Common myeloid progenitor, CD34-positive (primary cell): ENCODE data around the gene BLVRA.

Source experiments
- CTCF ChIA-PET: fragments of 350-600 bp; sonication (Branson Sonifier 250); formaldehyde crosslinking; loops from one replicate; lab custom pipeline; 2021; ENCODE audit warnings: antibody characterized with exemption; lab: Charles Lee
- POLR2A ChIA-PET: fragments of 350-600 bp; sonication (Branson Sonifier 250); formaldehyde crosslinking; loops from one replicate; lab custom pipeline; 2021; ENCODE audit warnings: antibody characterized with exemption; lab: Charles Lee
- DNase-seq, 3 donors: peaks; one replicate each; pipeline versions ENCODE4 v3.0.0 to v3.0.0-alpha.2; 2013
- H3K27ac ChIP-seq, 2 experiments: 1 replicate in 1 of 2; 2 replicates in 1 of 2; pipeline ENCODE4 v1.7.0; 2013; ENCODE audit warnings: inconsistent platforms in 2 of 2, low read length in 2 of 2, mild to moderate bottlenecking in 2 of 2, low read depth in 1 of 2, moderate library complexity in 1 of 2; ENCODE audit not compliant: severe bottlenecking in 2 of 2, insufficient read depth in 1 of 2, poor library complexity in 1 of 2
- H3K27me3 ChIP-seq, 5 experiments: replicated peaks in 2 of 5; 1 replicate in 3 of 5; 2 replicates in 2 of 5; pipeline versions ENCODE4 v1.6.1 to v1.7.0; 2013; ENCODE audit warnings: low read length in 4 of 5, mild to moderate bottlenecking in 2 of 5, moderate library complexity in 2 of 5, inconsistent platforms in 1 of 5; ENCODE audit not compliant: insufficient read depth in 5 of 5, control insufficient read depth in 4 of 5
- H3K36me3 ChIP-seq, 4 experiments: 1 replicate in 2 of 4; 2 replicates in 2 of 4; pipeline versions ENCODE4 v1.6.1 to v1.7.0; 2013; ENCODE audit warnings: low read length in 3 of 4, control low read depth in 1 of 4, mild to moderate bottlenecking in 1 of 4; ENCODE audit not compliant: control insufficient read depth in 4 of 4, insufficient read depth in 4 of 4
- H3K4me1 ChIP-seq, 4 experiments: 1 replicate in 3 of 4; 2 replicates in 1 of 4; pipeline versions ENCODE4 v1.6.1 to v1.7.1; 2013; ENCODE audit warnings: low read length in 3 of 4, mild to moderate bottlenecking in 3 of 4, control low read depth in 1 of 4, inconsistent platforms in 1 of 4, moderate library complexity in 1 of 4; ENCODE audit not compliant: control insufficient read depth in 4 of 4, insufficient read depth in 4 of 4; ENCODE audit errors: control extremely low read depth in 1 of 4
- H3K4me3 ChIP-seq, 7 experiments: 1 replicate in 4 of 7; 2 replicates in 3 of 7; pipeline versions ENCODE4 v1.5.1 to v1.7.0; 2013; ENCODE audit warnings: mild to moderate bottlenecking in 7 of 7, low read length in 6 of 7, moderate library complexity in 6 of 7, inconsistent platforms in 2 of 7, low read depth in 2 of 7, control low read depth in 1 of 7; ENCODE audit not compliant: insufficient read depth in 4 of 7, control insufficient read depth in 1 of 7; ENCODE audit errors: extremely low read depth in 1 of 7
- H3K9me3 ChIP-seq, 5 experiments: 1 replicate in 4 of 5; 2 replicates in 1 of 5; pipeline versions ENCODE4 v1.6.1 to v1.7.1; 2013; ENCODE audit warnings: low read length in 4 of 5, mild to moderate bottlenecking in 2 of 5, inconsistent platforms in 1 of 5, low read depth in 1 of 5, moderate library complexity in 1 of 5; ENCODE audit not compliant: control insufficient read depth in 4 of 5, insufficient read depth in 2 of 5; ENCODE audit errors: control extremely low read depth in 1 of 5
- WGBS: methylation state at CpG from one replicate; pipeline ENCODE4 v1.1.5; 2013; ENCODE audit not compliant: insufficient coverage; 5-methylcytosine and 5-hydroxymethylcytosine counted together

The BLVRA gene

DNA sequence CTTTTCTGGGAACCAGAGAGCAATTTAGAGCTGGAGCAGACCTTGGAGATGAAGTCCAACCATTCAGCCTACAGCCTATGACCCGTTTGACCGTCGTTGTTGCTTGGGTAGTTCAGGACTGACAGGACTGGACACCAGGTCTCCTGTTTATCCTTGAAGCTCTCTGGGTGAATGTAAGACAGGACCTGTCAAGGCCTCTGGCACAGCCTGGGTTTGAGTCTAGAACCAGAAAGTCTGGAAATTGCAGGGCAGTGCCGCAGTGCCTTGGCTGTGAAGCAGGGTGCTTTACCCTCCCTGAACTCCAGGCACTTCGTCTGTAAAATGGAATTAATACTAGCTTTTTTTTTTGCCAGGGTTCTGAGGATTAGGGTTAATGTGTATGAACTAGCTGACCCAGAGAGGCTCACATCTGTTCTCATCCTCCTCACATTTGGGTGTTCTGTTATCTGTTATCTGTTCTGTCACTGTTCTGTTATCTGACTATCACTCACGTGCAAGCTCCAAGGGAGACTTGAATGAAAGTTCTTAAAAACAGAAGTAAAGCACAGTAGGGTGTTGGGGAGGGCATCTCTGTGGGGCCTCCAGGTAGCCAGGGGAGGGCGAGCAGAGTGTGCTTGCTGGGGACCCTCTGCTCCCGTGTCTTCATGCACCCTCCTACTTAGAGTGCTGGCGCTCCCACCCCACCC lies 9.9 kb downstream of the BLVRA start:
- no peaks in the 10 kb centered on the region for H3K9me3 ChIP-seq
- H3K4me1 ChIP-seq: peaks cover 12 to 81% (median 39%) of the 10 kb centered on the region in 4 experiments
- WGBS: 93% methylated on average over 5 of the region's 9 CpGs
- H3K27me3 ChIP-seq: no peaks in the 10 kb centered on the region
- H3K27ac ChIP-seq: no peak overlapping the region
- H3K4me3 ChIP-seq: no peak overlapping the region
- no peak for DNase-seq
- POLR2A ChIA-PET: interaction anchor here (0.6 to 0.7 kb wide), 2 partner anchors 39 to 162 kb away, joined by 3 to 4 read pairs; partner anchors contain the start of gene COA1
- CTCF ChIA-PET: interaction anchor here (0.7 to 1.4 kb wide), 10 partner anchors 8 to 186 kb away, joined by 3 to 5 read pairs (median 3); partner anchors contain the start of gene STK17A
- H3K36me3 ChIP-seq: peaks cover 0 to 16% (median 8%) of the 10 kb centered on the region in 4 experiments

DNA sequence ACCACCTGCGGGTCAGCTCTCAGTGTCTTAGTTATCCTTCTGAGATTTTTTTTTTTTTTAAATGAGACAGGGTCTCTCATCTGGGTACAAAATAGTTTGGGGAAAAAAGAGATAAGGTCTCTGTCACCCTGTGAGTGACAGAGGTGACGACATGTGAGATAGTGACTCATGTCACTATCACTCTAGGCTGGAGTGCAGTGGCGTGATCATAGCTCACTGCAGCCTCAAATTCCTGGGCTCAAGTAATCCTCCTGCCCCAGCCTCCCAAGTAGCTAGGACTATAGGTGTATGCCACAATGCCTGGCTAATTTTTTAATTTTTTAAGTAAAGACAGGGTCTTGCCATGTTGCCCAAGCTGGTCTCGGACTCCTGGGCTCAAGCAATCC lies 10.4 kb downstream of the BLVRA start:
- ChIA-PET POLR2A (interaction anchor here (0.6 to 0.7 kb wide), 2 partner anchors 39 to 163 kb away, joined by 3 to 4 read pairs; partner anchors contain the start of gene COA1), CTCF (interaction anchor here (0.8 to 1.4 kb wide), 6 partner anchors 11 to 186 kb away, joined by 3 to 5 read pairs (median 3); partner anchors contain the start of gene STK17A)
- H3K27ac ChIP-seq: peak overlapping the region in 1 of 2 experiments; percentile 49
- H3K36me3 ChIP-seq: peaks cover 0 to 16% (median 8%) of the 10 kb centered on the region in 4 experiments
- no peak overlapping the region for H3K4me3 ChIP-seq
- no peaks in the 10 kb centered on the region for H3K27me3 ChIP-seq
- H3K9me3 ChIP-seq: no peaks in the 10 kb centered on the region
- DNase-seq: no peak
- WGBS: 100% methylated on average over 3 of the region's 4 CpGs
- peaks cover 12 to 76% (median 35%) of the 10 kb centered on the region in 4 experiments for H3K4me1 ChIP-seq

DNA sequence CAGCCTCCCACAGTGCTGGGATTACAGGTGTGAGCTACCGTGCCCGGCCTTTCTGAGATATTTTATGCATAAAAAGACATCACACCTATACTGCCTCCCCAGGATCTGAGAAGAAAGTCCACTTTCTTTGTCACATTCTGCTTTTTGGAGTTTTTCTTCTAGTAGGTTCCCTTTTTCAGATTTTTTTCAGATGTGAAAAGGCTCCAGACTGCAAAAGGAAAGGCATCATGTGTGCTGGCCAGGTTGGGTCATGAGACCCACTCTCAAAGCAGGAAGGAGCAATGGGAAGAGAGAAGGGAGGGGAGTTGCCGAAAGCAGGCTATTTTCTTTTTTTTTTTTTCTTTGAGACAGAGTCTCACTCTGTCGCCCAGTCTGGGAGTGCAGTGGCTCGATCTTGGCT lies 10.8 kb downstream of the BLVRA start:
- POLR2A ChIA-PET: interaction anchor here (0.6 kb wide), 1 partner anchor 40 kb away, joined by 4 read pairs; the partner anchor contains the start of gene COA1
- H3K4me1 ChIP-seq: peaks cover 10 to 72% (median 31%) of the 10 kb centered on the region in 4 experiments
- WGBS: 66% methylated on average over 4 of the region's 5 CpGs
- CTCF ChIA-PET: interaction anchor here (1.0 to 1.4 kb wide), 3 partner anchors 24 to 115 kb away, joined by 3 to 4 read pairs (median 3); no protein-coding TSS in a partner anchor
- peaks cover 0 to 16% (median 8%) of the 10 kb centered on the region in 4 experiments for H3K36me3 ChIP-seq
- no peak overlapping the region for H3K4me3 ChIP-seq
- no peaks in the 10 kb centered on the region for H3K27me3 ChIP-seq
- peak overlapping the region in 1 of 2 experiments; percentile 49 for H3K27ac ChIP-seq
- no peaks in the 10 kb centered on the region for H3K9me3 ChIP-seq
- DNase-seq: peak in 2 of 3 donors; percentile 65 to 74

DNA sequence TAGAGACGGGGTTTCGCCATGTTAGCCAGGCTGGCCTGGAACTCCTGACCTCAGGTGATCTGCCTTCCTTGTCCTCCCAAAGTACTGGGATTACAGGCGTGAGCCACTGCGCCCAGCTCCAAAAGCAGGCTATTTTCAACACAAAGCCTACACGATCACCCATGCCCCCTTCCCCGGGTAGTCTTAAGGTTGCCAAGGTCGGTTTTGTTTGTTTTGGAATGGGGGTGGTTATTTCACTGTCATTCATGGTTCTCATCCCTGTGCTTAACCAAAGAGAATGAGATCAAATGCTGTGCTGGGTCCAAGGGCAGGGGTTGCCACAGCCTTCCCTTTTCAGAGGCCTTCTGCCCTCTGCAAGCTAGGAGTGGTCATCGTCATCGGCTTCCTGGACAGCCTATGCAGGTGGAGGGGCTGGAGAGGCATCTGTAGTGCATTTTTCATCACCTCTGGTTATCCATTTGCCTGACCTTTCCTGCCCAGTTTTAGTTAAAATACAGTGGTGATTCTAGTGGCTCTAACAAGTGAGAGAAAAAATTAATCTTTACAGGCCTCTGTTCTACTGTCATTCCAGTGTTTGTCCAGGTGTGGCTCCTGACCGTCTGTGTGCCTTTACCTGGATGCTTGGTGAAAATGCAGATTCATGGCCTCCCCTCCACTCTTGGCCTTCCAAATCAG lies 11.4 kb downstream of the BLVRA start:
- no peak overlapping the region for H3K4me3 ChIP-seq
- H3K36me3 ChIP-seq: peaks cover 0 to 16% (median 8%) of the 10 kb centered on the region in 4 experiments
- ChIA-PET POLR2A (no interaction called here), CTCF (interaction anchor here (1.4 to 1.7 kb wide), 2 partner anchors 10 to 23 kb away, joined by 4 to 6 read pairs; no protein-coding TSS in a partner anchor)
- WGBS: 90% methylated on average over 7 of the region's 10 CpGs
- H3K4me1 ChIP-seq: peaks cover 4 to 65% (median 25%) of the 10 kb centered on the region in 4 experiments
- no peaks in the 10 kb centered on the region for H3K9me3 ChIP-seq
- H3K27me3 ChIP-seq: no peaks in the 10 kb centered on the region
- no peak for DNase-seq
- peak overlapping the region in 1 of 2 experiments; percentile 49 for H3K27ac ChIP-seq

DNA sequence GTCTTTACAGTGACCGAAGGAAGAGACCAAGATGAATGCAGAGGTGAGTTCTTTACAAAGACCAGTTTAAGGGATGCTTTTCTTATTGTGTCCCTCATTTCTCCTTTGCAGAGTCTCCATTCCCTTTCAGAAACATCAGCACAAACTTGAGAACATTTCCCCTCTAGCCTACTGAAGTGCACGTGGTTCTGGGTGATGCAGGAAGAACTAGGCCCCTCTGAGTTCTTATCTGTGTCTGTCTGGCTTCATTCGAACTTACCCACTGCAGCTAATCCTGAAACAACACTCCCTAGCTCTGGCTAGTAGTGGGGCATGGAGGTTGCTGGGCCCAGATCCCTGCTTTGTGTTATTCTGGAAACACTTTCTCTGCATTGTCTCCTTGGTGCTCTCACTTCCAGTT lies 12.6 kb downstream of the BLVRA start:
- peak in 1 of 3 donors; percentile 38 for DNase-seq
- Histone ChIP-seq H3K4me1 (peaks cover 4 to 57% (median 22%) of the 10 kb centered on the region in 4 experiments), H3K4me3 (no peak overlapping the region), H3K9me3 (no peaks in the 10 kb centered on the region), H3K36me3 (peaks cover 0 to 16% (median 8%) of the 10 kb centered on the region in 4 experiments), H3K27ac (peak overlapping the region in 1 of 2 experiments; percentile 39), H3K27me3 (no peaks in the 10 kb centered on the region)
- ChIA-PET CTCF (interaction anchor here (1.0 to 1.7 kb wide), 4 partner anchors 11 to 25 kb away, joined by 3 to 6 read pairs (median 4); partner anchors contain the start of gene BLVRA), POLR2A (no interaction called here)
- 50% methylated on average over 2 of the region's 3 CpGs for WGBS

DNA sequence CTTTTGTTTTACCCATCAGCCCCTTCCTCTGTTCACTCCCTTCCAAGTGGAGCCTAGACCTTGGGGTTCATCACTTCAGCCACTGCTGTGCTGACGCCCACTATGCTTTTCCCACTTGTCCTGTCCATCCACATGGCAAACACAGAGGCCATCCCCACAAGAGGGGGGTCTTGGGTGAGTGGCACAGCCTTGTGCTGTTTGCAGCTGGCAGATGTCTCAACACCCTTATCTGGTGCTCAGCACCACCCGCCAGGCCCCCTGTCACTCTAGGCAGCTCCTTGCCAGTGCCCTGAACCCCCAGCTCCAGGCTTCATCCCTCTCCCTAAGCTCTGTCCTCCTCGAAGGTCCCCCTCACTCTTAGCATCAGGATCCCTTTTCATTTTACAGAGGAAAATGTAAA lies 13.1 kb downstream of the BLVRA start:
- DNase-seq: no peak
- CTCF ChIA-PET: interaction anchor here (1.0 to 1.7 kb wide), 4 partner anchors 12 to 25 kb away, joined by 3 to 6 read pairs (median 4); partner anchors contain the start of gene BLVRA
- Histone ChIP-seq H3K9me3 (no peaks in the 10 kb centered on the region), H3K27me3 (no peaks in the 10 kb centered on the region), H3K4me1 (peaks cover 4 to 53% (median 22%) of the 10 kb centered on the region in 4 experiments), H3K36me3 (peaks cover 0 to 16% (median 8%) of the 10 kb centered on the region in 4 experiments), H3K27ac (peak overlapping the region in 1 of 2 experiments; percentile 39), H3K4me3 (no peak overlapping the region)
- POLR2A ChIA-PET: no interaction called here
- 91% methylated on average over 3 of the region's 3 CpGs for WGBS
